ENCODE measurements around the gene TBC1D1.

TBC1D1 gene

GRCh38 chr4:37995981-37996775, 105.3 kb downstream of the TBC1D1 start:
- H3K4me3 ChIP-seq (ENCODE audit: low read depth in 1 of 2, low read length in 1 of 2) = no peak overlapping the region
- peaks cover 4% of the 10 kb centered on the region for H3K36me3 ChIP-seq
- no peaks in the 10 kb centered on the region for H3K9me3 ChIP-seq
- no peaks in the 10 kb centered on the region for H3K4me1 ChIP-seq (ENCODE audit: control insufficient read depth in 1 of 2, insufficient read depth in 1 of 2, low read depth in 1 of 2, low read length in 1 of 2)
- no peaks in the 10 kb centered on the region for H3K27me3 ChIP-seq
- H3K27ac ChIP-seq = no peak overlapping the region
- no peak for TF ChIP-seq CTCF (IDR thresholded peaks at IDR 0.05)

- Histone ChIP-seq H3K36me3 (peaks cover 7% of the 10 kb centered on the region), H3K9me3 (no peaks in the 10 kb centered on the region), H3K27me3 (no peaks in the 10 kb centered on the region), H3K4me3 (ENCODE audit: low read depth in 1 of 2, low read length in 1 of 2) (no peak overlapping the region), H3K27ac (no peak overlapping the region), H3K4me1 (ENCODE audit: control insufficient read depth in 1 of 2, insufficient read depth in 1 of 2, low read depth in 1 of 2, low read length in 1 of 2) (peaks cover 0 to 6% of the 10 kb centered on the region in 2 experiments)
- no peak for TF ChIP-seq CTCF (IDR thresholded peaks at IDR 0.05)
These were observed 107.3 kb downstream of the TBC1D1 start for GRCh38 chr4:37998226-37998625.

GRCh38 chr4:37999000-37999716, 108.3 kb downstream of the TBC1D1 start:
- Histone ChIP-seq H3K4me1 (ENCODE audit: control insufficient read depth in 1 of 2, insufficient read depth in 1 of 2, low read depth in 1 of 2, low read length in 1 of 2) (peaks cover 0 to 6% of the 10 kb centered on the region in 2 experiments), H3K27me3 (no peaks in the 10 kb centered on the region), H3K36me3 (peaks cover 7% of the 10 kb centered on the region), H3K27ac (no peak overlapping the region), H3K4me3 (ENCODE audit: low read depth in 1 of 2, low read length in 1 of 2) (no peak overlapping the region), H3K9me3 (no peaks in the 10 kb centered on the region)
- TF ChIP-seq CTCF (IDR thresholded peaks at IDR 0.05) = no peak

GRCh38 chr4:37999965-38000364, 109.1 kb downstream of the TBC1D1 start:
- H3K27me3 ChIP-seq = no peaks in the 10 kb centered on the region
- H3K27ac ChIP-seq = no peak overlapping the region
- H3K4me3 ChIP-seq (ENCODE audit: low read depth in 1 of 2, low read length in 1 of 2) = no peak overlapping the region
- H3K4me1 ChIP-seq (ENCODE audit: control insufficient read depth in 1 of 2, insufficient read depth in 1 of 2, low read depth in 1 of 2, low read length in 1 of 2) = peaks cover 1 to 10% of the 10 kb centered on the region in 2 experiments
- H3K36me3 ChIP-seq = peaks cover 7% of the 10 kb centered on the region
- no peaks in the 10 kb centered on the region for H3K9me3 ChIP-seq
- TF ChIP-seq CTCF (IDR thresholded peaks at IDR 0.05) = no peak

GRCh38 chr4:38001927-38002326, 111.0 kb downstream of the TBC1D1 start:
- Histone ChIP-seq H3K27ac (no peak overlapping the region), H3K27me3 (no peaks in the 10 kb centered on the region), H3K36me3 (peaks cover 3% of the 10 kb centered on the region), H3K4me3 (ENCODE audit: low read depth in 1 of 2, low read length in 1 of 2) (no peak overlapping the region), H3K4me1 (ENCODE audit: control insufficient read depth in 1 of 2, insufficient read depth in 1 of 2, low read depth in 1 of 2, low read length in 1 of 2) (peaks cover 3 to 18% of the 10 kb centered on the region in 2 experiments), H3K9me3 (no peaks in the 10 kb centered on the region)
- TF ChIP-seq CTCF (IDR thresholded peaks at IDR 0.05) = no peak
